Epidermal melanocyte (primary cell): ENCODE data around the gene CP.
"Not testable (repeated sequence)": the region's sequence is repeated elsewhere in the genome, so short reads cannot be mapped to it uniquely, and the experiment has no call there.

ENCODE experiments used
- DNase-seq: peaks from one replicate; pipeline ENCODE4 v3.0.0; 2011; ENCODE audit warnings: low spot score; ENCODE audit not compliant: insufficient read length

The CP gene

DNA sequence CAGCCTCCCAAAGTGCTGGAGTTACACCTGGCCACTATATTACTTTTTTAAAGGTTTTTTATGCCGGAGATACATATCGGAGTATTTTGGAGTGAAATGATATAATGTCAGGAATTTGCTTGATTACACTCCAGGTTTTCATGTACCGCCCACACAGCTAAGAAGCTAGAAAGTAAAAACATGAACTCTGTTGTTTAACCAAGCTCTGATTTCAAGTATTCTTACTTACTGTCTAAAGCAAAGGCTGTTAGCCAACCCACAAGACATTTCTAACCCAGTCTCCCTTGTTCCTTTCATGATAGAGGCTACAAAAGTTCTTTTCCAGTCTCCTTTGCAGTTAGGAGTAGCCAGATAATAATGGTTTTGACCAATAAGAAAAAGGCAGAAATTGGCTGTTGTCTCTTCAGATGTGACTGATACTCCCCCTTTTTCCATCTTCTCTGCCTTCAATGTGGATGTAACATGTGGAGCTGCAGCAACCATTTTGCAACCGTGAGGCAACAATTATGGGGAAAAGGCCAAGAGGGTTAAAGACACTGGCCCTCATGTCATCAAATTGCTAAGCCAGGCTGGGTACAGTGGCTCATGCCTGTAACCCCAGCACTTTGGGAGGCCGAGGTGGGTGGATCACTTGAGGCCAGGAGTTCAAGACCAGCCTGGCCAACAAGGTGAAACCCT, 6.1 kb upstream of the CP start:
- DNase-seq, result no peak

- DNase-seq, result no peak
Measured at GRCh38 chr3:149226776-149227175, 5.1 kb upstream of the CP start.

DNA sequence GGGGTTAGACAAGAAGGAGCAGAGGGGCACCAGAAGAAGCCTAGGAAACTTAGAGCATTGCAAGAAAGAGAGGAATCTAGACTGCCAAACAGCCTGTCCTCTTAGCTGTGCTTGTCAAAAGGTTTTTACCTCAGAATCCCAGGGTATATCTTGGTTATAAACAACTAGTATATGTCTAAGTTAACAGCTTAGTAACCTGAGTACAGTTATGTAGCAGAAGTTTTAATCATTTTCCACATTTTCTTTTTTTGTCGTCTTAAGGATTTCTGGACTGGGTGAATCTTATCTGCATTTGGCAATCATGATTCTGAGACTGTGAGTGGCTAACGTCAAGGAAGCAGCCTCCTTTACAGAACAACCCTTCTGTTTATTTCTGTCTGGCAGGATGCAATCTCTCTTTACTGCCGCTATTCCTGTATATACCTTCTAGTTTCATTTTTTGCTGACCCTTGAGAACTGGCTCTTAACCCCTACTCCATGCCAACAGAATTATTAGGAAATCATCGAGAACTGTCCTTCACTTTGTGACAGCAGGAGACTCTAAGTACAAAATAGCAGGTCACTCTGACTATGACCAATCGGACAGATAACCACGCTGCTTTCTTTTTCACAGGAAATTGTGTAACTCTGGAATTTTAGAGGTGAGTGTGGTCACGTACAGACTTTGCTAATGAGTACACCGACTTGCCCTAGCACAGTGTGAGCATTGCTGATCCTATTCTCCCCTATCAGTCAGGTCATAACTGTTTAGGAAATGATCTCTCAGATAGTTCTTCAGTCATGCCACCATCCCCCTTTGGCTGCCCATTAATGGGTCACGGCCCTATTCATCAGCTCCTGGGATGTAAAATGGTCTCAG, 3.3 kb upstream of the CP start:
- no peak for DNase-seq

- no peak for DNase-seq
Measured at GRCh38 chr3:149223461-149223820, 1.8 kb upstream of the CP start.

- not testable (repeated sequence) for DNase-seq
Measured at GRCh38 chr3:149219380-149220121, 2.1 kb downstream of the CP start.

GRCh38 chr3:149217347-149217746, 4.3 kb downstream of the CP start:
- DNase-seq, result no peak

- DNase-seq, result no peak
Measured at GRCh38 chr3:149216193-149216869, 5.3 kb downstream of the CP start.

- no peak for DNase-seq
Measured at GRCh38 chr3:149215515-149215914, 6.1 kb downstream of the CP start.

DNA sequence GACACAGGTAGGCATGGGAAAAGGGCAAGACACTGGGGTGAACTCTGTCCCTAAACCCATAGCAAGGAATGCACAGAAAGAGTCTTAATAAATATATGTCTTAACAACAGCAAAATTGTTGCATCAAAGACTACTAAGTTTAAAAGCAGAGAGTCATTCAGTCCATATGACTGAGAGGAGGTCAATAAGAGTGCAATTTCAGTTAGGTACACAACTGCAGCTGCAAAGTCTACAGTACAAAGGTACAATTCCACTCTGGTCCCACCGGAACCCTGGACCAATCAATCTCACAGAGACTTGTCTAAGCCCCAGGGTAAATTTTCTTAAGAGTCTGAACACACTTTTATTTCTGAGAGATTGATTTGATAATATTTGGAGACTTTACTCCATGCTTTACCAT, 6.9 kb downstream of the CP start:
- no peak for DNase-seq

DNA sequence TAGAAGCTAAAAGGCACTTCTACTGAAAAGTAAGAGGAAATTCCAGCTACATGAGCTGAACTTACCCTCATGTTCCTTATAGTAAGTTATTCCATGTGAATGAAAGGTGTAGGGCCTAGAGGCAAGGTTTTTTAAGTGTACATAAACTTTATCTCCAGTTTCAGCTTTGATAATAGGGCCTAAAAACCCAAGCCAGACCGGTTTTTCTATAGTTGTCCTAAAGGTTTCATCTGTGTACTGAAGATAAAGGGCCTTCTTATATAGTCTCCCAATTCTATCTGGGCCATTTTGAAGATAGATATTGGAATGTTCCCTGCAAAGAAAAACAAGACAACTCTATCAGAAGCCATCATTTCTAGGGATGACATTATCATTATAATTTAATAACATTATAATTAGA, 9.2 kb downstream of the CP start:
- DNase-seq, result no peak

DNA sequence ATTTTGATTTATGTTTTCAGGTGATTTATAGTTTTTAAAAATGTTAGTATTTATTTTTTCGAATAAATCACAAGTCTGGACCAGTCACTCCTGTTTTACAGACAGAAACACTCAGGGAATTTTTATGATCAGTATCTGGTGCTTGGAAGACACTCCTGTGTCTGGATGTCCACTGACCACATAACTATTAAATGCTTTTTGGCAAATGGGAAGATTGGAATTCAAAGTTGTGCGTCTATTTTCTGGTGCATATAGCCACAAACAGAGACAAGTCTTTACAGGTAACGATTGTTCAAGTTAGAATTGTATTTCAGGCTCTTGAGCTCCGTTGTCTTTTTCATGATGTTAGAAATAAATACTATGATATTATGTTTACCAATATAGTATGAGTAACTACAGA, 12.2 kb downstream of the CP start:
- DNase-seq, result no peak

GRCh38 chr3:149207475-149207874, 14.2 kb downstream of the CP start:
- no peak for DNase-seq

DNA sequence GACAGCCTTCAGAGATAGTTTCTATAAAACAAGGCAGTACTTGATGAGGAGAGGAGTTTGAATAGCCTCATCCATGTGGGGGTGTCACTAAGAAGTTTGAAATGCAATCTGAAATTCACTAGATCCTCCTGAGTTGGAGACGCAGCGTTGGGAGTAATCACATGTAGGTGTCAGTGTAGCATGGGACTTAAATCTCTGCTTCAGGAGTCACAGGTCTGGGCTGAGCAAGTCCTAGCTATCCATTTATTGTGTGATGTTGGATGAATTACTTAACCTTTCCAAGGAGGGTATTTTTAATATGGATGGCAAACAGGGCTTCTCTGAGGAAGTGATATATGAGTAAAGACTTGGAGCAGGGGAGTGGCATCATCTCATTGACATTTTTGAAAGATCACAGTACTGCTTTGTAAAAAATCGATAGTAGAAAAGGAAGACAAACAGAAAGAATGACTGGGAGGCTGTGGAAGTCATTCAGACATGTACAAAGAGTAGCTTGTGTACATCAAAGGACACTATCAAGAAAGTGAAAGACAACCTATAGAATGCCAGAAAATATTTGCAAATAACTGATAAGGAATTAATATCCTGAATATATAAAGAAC, 17.1 kb downstream of the CP start:
- DNase-seq, result no peak

- DNase-seq, result no peak
Measured at GRCh38 chr3:149203758-149204157, 17.9 kb downstream of the CP start.

- DNase-seq, result no peak
Measured at GRCh38 chr3:149199474-149199873, 22.2 kb downstream of the CP start.

DNA sequence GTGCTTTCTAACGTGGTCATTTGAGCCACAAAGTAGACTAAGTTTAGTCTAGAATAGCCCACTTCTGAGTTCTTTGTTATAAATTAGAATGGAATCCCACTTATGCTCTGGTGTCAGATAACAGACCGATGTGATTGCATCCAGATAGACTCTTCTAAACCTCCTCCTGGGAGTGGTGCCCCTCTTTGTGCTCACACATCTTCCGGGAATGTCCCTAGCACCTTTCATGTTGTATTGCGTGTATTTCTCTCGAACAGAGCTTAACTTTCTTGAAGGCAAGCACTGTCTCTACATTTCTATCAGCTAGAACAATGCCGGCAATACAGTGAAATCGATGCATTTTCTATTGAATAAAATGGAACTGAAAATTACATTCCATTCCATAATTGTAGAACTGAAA, 23.0 kb downstream of the CP start:
- no peak for DNase-seq

DNA sequence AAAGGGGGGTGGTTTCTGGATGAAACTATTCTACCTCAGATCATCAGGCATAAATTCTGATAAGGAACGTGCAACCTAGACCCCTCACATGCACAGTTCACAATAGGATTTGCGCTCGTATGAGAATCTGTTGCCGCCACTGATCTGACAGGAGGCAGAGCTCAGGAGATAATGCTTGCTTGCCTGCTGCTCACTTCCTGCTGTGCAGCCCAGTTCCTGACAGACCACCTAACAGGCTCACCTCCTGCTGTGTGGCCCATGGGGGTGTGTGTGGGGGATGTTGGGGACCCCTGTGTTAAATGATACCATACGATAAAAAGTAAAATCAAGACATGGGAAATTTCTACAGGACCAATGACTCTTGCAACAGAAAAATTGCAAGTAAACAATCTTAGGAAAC, 24.0 kb downstream of the CP start:
- DNase-seq, result no peak

DNA sequence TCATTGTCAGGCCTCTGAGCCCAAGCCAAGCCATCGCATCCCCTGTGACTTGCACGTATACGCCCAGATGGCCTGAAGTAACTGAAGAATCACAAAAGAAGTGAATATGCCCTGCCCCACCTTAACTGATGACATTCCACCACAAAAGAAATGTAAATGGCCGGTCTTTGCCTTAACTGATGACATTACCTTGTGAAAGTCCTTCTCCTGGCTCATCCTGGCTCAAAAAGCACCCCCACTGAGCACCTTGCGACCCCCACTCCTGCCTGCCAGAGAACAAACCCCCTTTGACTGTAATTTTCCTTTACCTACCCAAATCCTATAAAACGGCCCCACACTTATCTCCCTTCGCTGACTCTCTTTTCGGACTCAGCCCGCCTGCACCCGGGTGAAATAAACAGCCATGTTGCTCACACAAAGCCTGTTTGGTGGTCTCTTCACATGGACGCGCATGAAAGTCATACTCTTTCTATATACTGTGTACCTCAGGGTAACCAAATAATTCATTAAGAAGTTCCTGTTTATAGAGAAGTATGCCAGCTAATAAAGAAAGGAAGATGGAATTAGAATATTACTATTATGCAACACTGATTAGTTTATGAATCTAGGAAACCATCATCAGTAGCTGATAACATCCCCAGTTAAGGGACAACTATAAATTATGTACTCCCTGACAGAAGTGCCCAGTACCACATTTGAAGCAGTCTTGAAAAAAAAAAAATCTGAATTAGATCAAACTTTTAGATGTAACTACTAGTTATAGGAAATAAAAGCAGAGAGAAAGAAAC, 24.6 kb downstream of the CP start:
- DNase-seq, result not testable (repeated sequence)

- DNase-seq, result no peak
Measured at GRCh38 chr3:149195221-149195620, 26.4 kb downstream of the CP start.

DNA sequence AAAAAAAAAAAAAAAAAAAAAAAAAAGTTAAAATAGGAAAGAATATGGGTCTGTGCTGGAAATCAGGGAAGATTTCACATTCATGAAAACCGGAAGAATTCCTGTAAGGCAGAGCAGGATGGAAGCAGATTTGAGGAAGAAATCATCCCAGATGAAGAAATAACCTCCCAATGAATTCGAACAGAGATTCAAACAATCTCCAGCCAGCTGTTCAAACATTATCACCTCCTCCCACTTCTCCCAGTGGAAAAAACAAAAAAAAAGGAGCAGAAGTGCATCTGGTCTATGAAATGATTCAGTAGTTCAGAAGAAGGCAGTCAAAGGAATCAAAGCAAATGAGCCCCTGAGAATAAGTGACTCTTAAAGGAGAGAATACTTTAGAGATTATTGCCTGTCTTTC, 33.1 kb downstream of the CP start:
- no peak for DNase-seq

DNA sequence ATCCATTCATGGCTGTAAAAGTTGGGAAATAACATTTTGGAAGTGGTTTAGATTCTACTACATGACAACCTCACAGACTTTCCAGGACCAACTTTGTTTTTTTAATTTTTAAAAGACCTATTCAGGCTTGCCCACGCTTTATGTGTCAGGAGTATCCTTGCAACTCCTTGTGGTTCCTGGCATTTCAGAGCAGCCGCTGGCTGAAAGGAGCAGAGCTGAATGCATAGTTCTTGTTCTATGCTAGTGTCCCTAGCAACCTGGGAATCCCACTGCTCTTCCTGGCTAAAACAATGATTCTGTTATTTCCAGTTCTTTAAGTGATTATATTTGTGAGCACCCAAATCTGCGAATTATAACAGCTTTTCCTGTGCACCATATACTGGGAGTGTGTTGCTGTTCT, 34.9 kb downstream of the CP start:
- DNase-seq, result no peak
